Psoas muscle (tissue), 8 donors: ENCODE results near the gene LGR6. TPM values are rescaled to one million over a fixed set of nuclear protein-coding genes. Genes with fewer than 3 reads are reported as not detected.

Source experiments
- ATAC-seq, 4 donors: fragments of 200-7000 bp; cut with Tn5 transposase; one replicate each; pipeline ENCODE4 v1.9.1; 2020; ENCODE audit warnings: moderate library complexity in 3 of 4, mild to moderate bottlenecking in 2 of 4
- DNase-seq, 2 donors: peaks; one replicate each; pipeline ENCODE4 v3.0.0-alpha.2; 2020
- H3K27ac ChIP-seq: fragments of 200-600 bp; one replicate; pipeline ENCODE4 v1.8.0; 2022
- H3K27me3 ChIP-seq, 3 donors: fragments of 200-600 bp in 1 of 3; one replicate each; pipeline versions ENCODE4 v1.6.1 to v1.8.0; 2013 to 2022; ENCODE audit warnings: low read length in 2 of 3, mild to moderate bottlenecking in 2 of 3, moderate library complexity in 1 of 3; ENCODE audit not compliant: insufficient read depth in 3 of 3
- H3K36me3 ChIP-seq, 2 donors: fragments of 200-600 bp in 1 of 2; one replicate each; pipeline versions ENCODE4 v1.6.1 to v1.8.0; 2013 to 2022; ENCODE audit warnings: low read depth in 1 of 2, mild to moderate bottlenecking in 1 of 2, moderate library complexity in 1 of 2; ENCODE audit not compliant: insufficient read depth in 1 of 2
- H3K4me1 ChIP-seq: fragments of 200-600 bp; one replicate; pipeline ENCODE4 v1.8.0; 2022
- H3K4me3 ChIP-seq: fragments of 200-600 bp; one replicate; pipeline ENCODE4 v1.8.0; 2022; ENCODE audit warnings: mild to moderate bottlenecking
- H3K9me3 ChIP-seq: fragments of 200-600 bp; one replicate; pipeline ENCODE4 v1.8.0; 2022
- CTCF ChIP-seq: fragments of 200-600 bp; IDR thresholded peaks from one replicate; pipeline ENCODE4 v1.8.0; 2022; ENCODE audit warnings: antibody characterized with exemption
- WGBS, 3 donors: extraction: QIAGEN DNeasy Blood & Tissue Kit; methylation state at CpG; one replicate each; pipeline versions ENCODE4 v1.1.6 to v1.1.7; 2013; 5-methylcytosine and 5-hydroxymethylcytosine counted together
- intact Hi-C, 2 donors: fragments of 100-400 bp; cut with DNase I; formaldehyde crosslinking; loops; one replicate each; pipeline versions ENCODE4 v1.11.0 to v1.14.2; 2022
- polyA plus RNA-seq, 3 donors: library from polyadenylated mRNA; stranded (reverse); fragments of 200-250 nt; gene quantifications; one replicate each; pipeline ENCODE4 v1.2.3, GENCODE V29; 2013
- total RNA-seq, 4 donors: library from RNA; stranded (reverse); fragmentation: NEBNext Ultra II Directional in 2 of 4; extraction: Animal tissue kit (Norgen Biotek cat#: 25700) in 2 of 4; gene quantifications; one replicate each; pipeline versions ENCODE4 v1.2.1 to v1.2.4, GENCODE V29; 2021 to 2023
- donor health status: healthy with polysubstance abuse.
- donor health status: DM: no; HTN: no; CAD: no; lungs with moderate emphysema.
- donor health status: Bipolar disorder and iron deficiency.
- donor health status: healthy.
- donor health status: DM: yes; HTN: yes; CAD: no.
- donor health status: DM: no; HTN: no; CAD: no.
- donor health status: DM: no; HTN: no; CAD: no.
- donor health status: DM: yes; HTN: yes; CAD: no.

The LGR6 gene
- total and polyA plus RNA-seq, 7 donors, result 0.12 to 0.20 (median 0.16) TPM; not detected in 3

- H3K4me3 ChIP-seq, result no peak overlapping the region
- peaks cover 18% of the 10 kb centered on the region for H3K4me1 ChIP-seq
- H3K9me3 ChIP-seq, result no peaks in the 10 kb centered on the region
- 37 to 39% (median 37%) methylated on average over 11 to 16 of the region's 16 CpGs for WGBS, 3 donors
- TF ChIP-seq CTCF, result no peak
- H3K36me3 ChIP-seq, result no peaks in the 10 kb centered on the region
- H3K27ac ChIP-seq, result no peak overlapping the region
- ATAC-seq (peak in 2 of 4 donors; percentile 37 to 53), DNase-seq (no peak)
- H3K27me3 ChIP-seq, result peaks cover 0 to 2% (median 0%) of the 10 kb centered on the region in 3 donors
- intact Hi-C loops, result no loop called here
These were observed 5.7 kb downstream of the LGR6 start for GRCh38 chr1:202199040-202199889.

- no peaks in the 10 kb centered on the region for H3K36me3 ChIP-seq
- H3K27ac ChIP-seq, result no peak overlapping the region
- ATAC-seq, result peak in 3 of 4 donors; percentile 62 to 67 (median 64)
- H3K4me3 ChIP-seq, result no peak overlapping the region
- peaks cover 18% of the 10 kb centered on the region for H3K4me1 ChIP-seq
- no peak for DNase-seq
- no peaks in the 10 kb centered on the region for H3K9me3 ChIP-seq
- WGBS, 3 donors, result 34 to 59% (median 42%) methylated on average over 4 of the region's 4 CpGs
- TF ChIP-seq CTCF, result no peak
- intact Hi-C loops, result no loop called here
- H3K27me3 ChIP-seq, result no peaks in the 10 kb centered on the region
These were observed 6.5 kb downstream of the LGR6 start for GRCh38 chr1:202200112-202200548.

- 37 to 55% (median 48%) methylated on average over 7 to 8 of the region's 8 CpGs for WGBS, 3 donors
- H3K27ac ChIP-seq, result no peak overlapping the region
- intact Hi-C loops, result no loop called here
These were observed 7.1 kb downstream of the LGR6 start for GRCh38 chr1:202200669-202201068.

GRCh38 chr1:202201266-202201665 lies 7.7 kb downstream of the LGR6 start:
- intact Hi-C loops, result no loop called here

More at GRCh38 chr1:202200669-202201068, 7.1 kb downstream of the LGR6 start:
- Histone ChIP-seq H3K4me1 (peaks cover 18% of the 10 kb centered on the region), H3K36me3 (no peaks in the 10 kb centered on the region), H3K27me3 (no peaks in the 10 kb centered on the region), H3K4me3 (no peak overlapping the region), H3K9me3 (no peaks in the 10 kb centered on the region)
- TF ChIP-seq CTCF, result no peak
- ATAC-seq, result peak; percentile 43 to 83 (median 72)
- peak in 1 of 2 donors; percentile 78 for DNase-seq

More at GRCh38 chr1:202201266-202201665, 7.7 kb downstream of the LGR6 start:
- no peaks in the 10 kb centered on the region for H3K27me3 ChIP-seq
- no peak for ATAC-seq
- H3K27ac ChIP-seq, result no peak overlapping the region
- TF ChIP-seq CTCF, result no peak
- H3K36me3 ChIP-seq, result no peaks in the 10 kb centered on the region
- no peak for DNase-seq
- no peak overlapping the region for H3K4me3 ChIP-seq
- WGBS, 3 donors, result 56 to 92% (median 81%) methylated on average over 3 of the region's 3 CpGs
- peaks cover 18% of the 10 kb centered on the region for H3K4me1 ChIP-seq
- H3K9me3 ChIP-seq, result no peaks in the 10 kb centered on the region
